Measurements from ENCODE around the gene CUL9.

Gene CUL9

DNA sequence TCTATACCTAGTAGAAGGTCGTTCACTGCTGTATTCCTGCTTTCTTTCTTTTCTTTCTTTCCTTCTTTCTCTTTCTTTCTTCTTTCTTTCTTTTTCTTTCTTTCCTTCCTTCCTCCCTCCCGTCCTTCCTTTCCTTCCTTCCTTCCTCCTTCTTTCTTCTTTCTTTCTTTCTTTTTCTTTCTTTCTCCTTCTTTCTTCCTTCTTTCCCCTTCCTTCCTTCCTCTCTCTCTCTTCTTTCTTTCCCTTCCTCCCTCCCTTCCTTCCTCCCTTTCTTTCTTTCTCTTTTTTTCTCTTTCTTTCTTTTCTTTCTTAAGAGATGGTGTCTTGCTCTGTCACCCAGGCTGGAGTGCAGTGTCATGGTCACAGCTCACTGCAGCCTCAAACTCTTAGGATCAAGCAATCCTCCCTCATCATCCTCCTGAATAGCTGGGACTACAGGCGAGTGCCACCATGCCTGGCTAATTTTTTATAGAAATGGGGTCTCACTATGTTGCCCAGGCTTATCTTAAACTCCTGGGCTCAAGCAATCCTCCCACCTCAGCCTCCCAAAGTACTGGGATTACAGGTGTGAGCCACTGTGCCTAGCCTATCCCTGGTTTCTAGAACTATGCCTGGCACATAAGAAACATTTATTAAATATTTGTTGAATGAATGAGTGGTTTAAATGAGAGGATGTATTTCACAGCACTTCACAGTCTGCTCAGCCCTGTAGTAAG is 49.9 kb downstream of the CUL9 start:
- TF ChIP-seq, protein P1, sequence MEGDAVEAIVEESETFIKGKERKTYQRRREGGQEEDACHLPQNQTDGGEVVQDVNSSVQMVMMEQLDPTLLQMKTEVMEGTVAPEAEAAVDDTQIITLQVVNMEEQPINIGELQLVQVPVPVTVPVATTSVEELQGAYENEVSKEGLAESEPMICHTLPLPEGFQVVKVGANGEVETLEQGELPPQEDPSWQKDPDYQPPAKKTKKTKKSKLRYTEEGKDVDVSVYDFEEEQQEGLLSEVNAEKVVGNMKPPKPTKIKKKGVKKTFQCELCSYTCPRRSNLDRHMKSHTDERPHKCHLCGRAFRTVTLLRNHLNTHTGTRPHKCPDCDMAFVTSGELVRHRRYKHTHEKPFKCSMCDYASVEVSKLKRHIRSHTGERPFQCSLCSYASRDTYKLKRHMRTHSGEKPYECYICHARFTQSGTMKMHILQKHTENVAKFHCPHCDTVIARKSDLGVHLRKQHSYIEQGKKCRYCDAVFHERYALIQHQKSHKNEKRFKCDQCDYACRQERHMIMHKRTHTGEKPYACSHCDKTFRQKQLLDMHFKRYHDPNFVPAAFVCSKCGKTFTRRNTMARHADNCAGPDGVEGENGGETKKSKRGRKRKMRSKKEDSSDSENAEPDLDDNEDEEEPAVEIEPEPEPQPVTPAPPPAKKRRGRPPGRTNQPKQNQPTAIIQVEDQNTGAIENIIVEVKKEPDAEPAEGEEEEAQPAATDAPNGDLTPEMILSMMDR (IDR thresholded peaks at IDR 0.05), result no peak
- no peaks in the 10 kb centered on the region for H3K36me3 ChIP-seq
- no peak overlapping the region for H3K4me3 ChIP-seq (ENCODE audit: low read depth in 1 of 2, low read length in 1 of 2)

DNA sequence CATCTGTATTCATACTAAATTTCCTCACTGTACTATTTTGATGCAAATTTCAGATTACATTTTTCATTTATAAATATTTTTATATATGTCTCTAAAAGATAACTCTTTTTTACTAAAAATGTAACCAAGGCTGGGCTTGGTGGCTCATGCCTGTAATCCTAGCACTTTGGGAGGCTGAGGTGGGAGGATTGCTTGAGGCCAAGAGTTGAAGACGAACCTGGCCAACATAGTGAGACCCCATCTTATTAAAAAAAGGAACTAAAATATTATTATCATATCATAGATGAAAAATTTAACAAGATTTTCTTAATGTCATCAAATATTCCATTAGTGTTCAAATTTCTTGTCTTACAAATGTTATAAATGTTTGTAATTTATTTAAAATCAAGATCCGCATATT is 53.8 kb downstream of the CUL9 start:
- TF ChIP-seq, protein P1 (IDR thresholded peaks at IDR 0.05), result no peak
- no peak overlapping the region for H3K27ac ChIP-seq
- peaks cover 78% of the 10 kb centered on the region for H3K27me3 ChIP-seq
- no peak overlapping the region for H3K4me3 ChIP-seq (ENCODE audit: low read depth in 1 of 2, low read length in 1 of 2)
- no peaks in the 10 kb centered on the region for H3K9me3 ChIP-seq
- H3K4me1 ChIP-seq (ENCODE audit: control insufficient read depth in 1 of 2, insufficient read depth in 1 of 2, low read depth in 1 of 2, low read length in 1 of 2), result no peaks in the 10 kb centered on the region
- no peaks in the 10 kb centered on the region for H3K36me3 ChIP-seq

More for the DNA sequence above, 49.9 kb downstream of the CUL9 start:
- H3K27me3 ChIP-seq, result peaks cover 66% of the 10 kb centered on the region
- peaks cover 7 to 11% of the 10 kb centered on the region in 2 experiments for H3K4me1 ChIP-seq (ENCODE audit: control insufficient read depth in 1 of 2, insufficient read depth in 1 of 2, low read depth in 1 of 2, low read length in 1 of 2)
- H3K27ac ChIP-seq, result no peak overlapping the region
- no peaks in the 10 kb centered on the region for H3K9me3 ChIP-seq

DNA sequence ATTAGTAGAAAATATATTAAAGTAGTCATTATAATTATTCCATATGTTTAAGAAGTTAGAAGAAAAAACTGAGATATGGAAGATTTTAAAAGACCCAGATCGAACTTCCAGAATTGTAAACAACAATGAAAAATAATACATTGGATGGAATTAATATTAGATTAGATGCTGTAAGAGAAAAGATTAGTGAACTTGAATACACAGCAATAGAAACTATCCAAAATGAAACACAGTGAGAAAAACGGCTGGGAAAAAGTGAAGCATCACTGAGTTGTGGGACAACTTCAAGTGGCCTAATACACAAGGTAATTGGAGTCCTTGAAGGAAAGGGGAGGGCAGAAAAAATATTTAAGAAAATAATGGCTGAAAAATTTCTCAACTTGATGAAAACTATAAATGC is 57.1 kb downstream of the CUL9 start:
- Histone ChIP-seq H3K27ac (no peak overlapping the region), H3K4me3 (ENCODE audit: low read depth in 1 of 2, low read length in 1 of 2) (no peak overlapping the region), H3K4me1 (ENCODE audit: control insufficient read depth in 1 of 2, insufficient read depth in 1 of 2, low read depth in 1 of 2, low read length in 1 of 2) (no peaks in the 10 kb centered on the region), H3K27me3 (peaks cover 90% of the 10 kb centered on the region), H3K9me3 (no peaks in the 10 kb centered on the region), H3K36me3 (no peaks in the 10 kb centered on the region)
- TF ChIP-seq, protein P1 (IDR thresholded peaks at IDR 0.05), result no peak

DNA sequence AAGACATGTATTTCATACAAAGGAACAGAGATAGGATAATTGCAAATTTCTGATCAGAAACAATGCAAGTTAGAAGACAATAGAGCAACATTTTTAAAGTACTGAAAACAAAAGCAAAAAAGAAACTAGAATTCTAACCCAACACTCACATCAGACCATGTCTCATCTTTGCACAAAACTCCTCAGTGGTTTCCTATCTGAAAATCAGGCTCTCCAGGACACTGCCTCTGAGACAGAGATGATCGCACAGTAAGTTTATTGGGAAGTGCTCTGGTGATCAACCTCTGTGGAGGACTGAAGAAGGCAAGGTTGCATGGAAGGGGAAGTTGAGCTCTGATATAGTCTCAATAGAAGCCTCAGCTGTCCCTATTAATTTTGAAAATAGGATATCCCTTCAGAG is 59.0 kb downstream of the CUL9 start:
- Histone ChIP-seq H3K9me3 (no peaks in the 10 kb centered on the region), H3K36me3 (no peaks in the 10 kb centered on the region), H3K27me3 (peaks cover 99% of the 10 kb centered on the region), H3K27ac (no peak overlapping the region), H3K4me1 (ENCODE audit: control insufficient read depth in 1 of 2, insufficient read depth in 1 of 2, low read depth in 1 of 2, low read length in 1 of 2) (no peaks in the 10 kb centered on the region), H3K4me3 (ENCODE audit: low read depth in 1 of 2, low read length in 1 of 2) (no peak overlapping the region)
- TF ChIP-seq, protein P1 (IDR thresholded peaks at IDR 0.05), result no peak

DNA sequence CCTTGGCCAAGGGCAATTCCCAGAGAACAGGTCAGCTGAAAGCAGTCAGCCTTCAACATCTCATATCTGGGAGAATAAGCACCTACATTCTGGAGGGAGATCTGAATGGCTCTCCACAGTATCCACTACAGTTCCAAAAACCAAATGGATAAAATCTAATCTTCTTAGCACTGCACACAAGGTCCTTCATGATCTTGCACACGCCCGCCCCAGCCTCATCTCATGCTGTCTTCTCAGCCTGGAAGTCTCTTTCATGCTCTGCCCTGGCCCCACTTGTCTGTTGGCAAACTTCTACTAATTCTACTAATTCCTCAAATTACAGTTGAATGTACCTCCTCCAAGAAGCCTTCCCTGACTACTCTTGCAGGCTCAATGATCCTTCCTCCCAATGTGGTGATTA is 59.5 kb downstream of the CUL9 start:
- TF ChIP-seq, protein P1 (IDR thresholded peaks at IDR 0.05), result no peak
- H3K9me3 ChIP-seq, result no peaks in the 10 kb centered on the region
- H3K4me3 ChIP-seq (ENCODE audit: low read depth in 1 of 2, low read length in 1 of 2), result no peak overlapping the region
- no peaks in the 10 kb centered on the region for H3K36me3 ChIP-seq
- no peaks in the 10 kb centered on the region for H3K4me1 ChIP-seq (ENCODE audit: control insufficient read depth in 1 of 2, insufficient read depth in 1 of 2, low read depth in 1 of 2, low read length in 1 of 2)
- no peak overlapping the region for H3K27ac ChIP-seq
- peaks cover 99% of the 10 kb centered on the region for H3K27me3 ChIP-seq
